HCT116 (cell line): Measurements from ENCODE around the gene C1QA. TPM values are rescaled to one million over a fixed set of nuclear protein-coding genes. Genes with fewer than 3 reads are reported as not detected.

ENCODE experiments used
- ATAC-seq: fragments of 200-7000 bp; cut with Tn5 transposase; 2 replicates; pipeline ENCODE4 v1.9.1; 2020; ENCODE audit warnings: mild to moderate bottlenecking, moderate library complexity
- BruUV-seq: library from RNA; stranded (reverse); fragments of 400-500 nt; replicated peaks from 2 replicates; lab custom pipeline; 2021; lab: Mats Ljungman, UMichigan
- CTCF ChIA-PET: fragments of 300-600 bp; sonication (Branson Sonifier 250); formaldehyde crosslinking; loops from one replicate; lab custom pipeline; 2021; ENCODE audit warnings: antibody characterized with exemption; lab: Charles Lee
- POLR2A ChIA-PET: fragments of 300-600, 350-600 bp; sonication (Branson Sonifier 250); formaldehyde crosslinking; loops from one replicate; lab custom pipeline; 2021; ENCODE audit warnings: antibody characterized with exemption; lab: Charles Lee
- RAD21 ChIA-PET, 2 experiments: fragments of 300-600 bp; sonication (Branson Sonifier 250); formaldehyde crosslinking; loops; one replicate each; lab custom pipeline; 2023; ENCODE audit warnings: low total read pairs in 2 of 2; ENCODE audit not compliant: uncharacterized antibody in 2 of 2, unreplicated experiment in 2 of 2, low non-redundant PET in 1 of 2; lab: Charles Lee
- DNase-seq: peaks from one replicate; pipeline ENCODE4 v3.0.0-alpha.2; 2010; ENCODE audit warnings: low read depth, low spot score
- H2AFZ ChIP-seq: fragments of 200-600 bp; shearing (Covaris generic), sonication (generic); 2 replicates; pipeline ENCODE4 v1.6.1; 2017; ENCODE audit warnings: low read depth, mixed run types, mixed read lengths, antibody characterized with exemption, low read length; ENCODE audit not compliant: poor library complexity, severe bottlenecking
- H3K27ac ChIP-seq: 2 replicates; pipeline ENCODE4 v1.5.1; 2012; ENCODE audit warnings: low read depth, low read length
- H3K27me3 ChIP-seq: fragments of 200-600 bp; sonication (generic); 2 replicates; pipeline ENCODE4 v1.6.1; 2016; ENCODE audit warnings: mixed run types, low read length, mixed read lengths; ENCODE audit not compliant: insufficient read depth
- H3K36me3 ChIP-seq, 2 experiments: fragments of 200-500 bp in 1 of 2; fragments of 200-600 bp in 1 of 2; sonication (Bioruptor generic) in 1 of 2; sonication (generic) in 1 of 2; 2 replicates each; pipeline versions ENCODE4 v1.5.1 to v1.6.1; 2014 to 2016; ENCODE audit warnings: low read length in 2 of 2, inconsistent platforms in 1 of 2, mixed read lengths in 1 of 2, mixed run types in 1 of 2; ENCODE audit not compliant: insufficient read depth in 2 of 2, control insufficient read depth in 1 of 2
- H3K4me1 ChIP-seq, 2 experiments: fragments of 200-600 bp in 1 of 2; sonication (generic) in 1 of 2; 2 replicates each; pipeline versions ENCODE4 v1.5.1 to v1.6.1; 2012 to 2017; ENCODE audit warnings: low read length in 2 of 2, inconsistent platforms in 1 of 2, mild to moderate bottlenecking in 1 of 2, mixed read lengths in 1 of 2, mixed run types in 1 of 2, moderate library complexity in 1 of 2; ENCODE audit not compliant: insufficient read depth in 2 of 2, control insufficient read depth in 1 of 2
- H3K4me2 ChIP-seq: fragments of 200-600 bp; sonication (generic); 2 replicates; pipeline ENCODE4 v1.6.1; 2017; ENCODE audit warnings: mixed run types, low read length, mixed read lengths
- H3K4me3 ChIP-seq, 2 experiments: fragments of 200-600 bp in 1 of 2; sonication (generic) in 1 of 2; replicated peaks in 1 of 2; 2 replicates each; pipeline ENCODE4 v1.5.1; 2011 to 2016; ENCODE audit warnings: low read length in 2 of 2, control low read depth in 1 of 2, low read depth in 1 of 2, mild to moderate bottlenecking in 1 of 2, mixed read lengths in 1 of 2, mixed run types in 1 of 2
- H3K79me2 ChIP-seq: fragments of 200-600 bp; sonication (generic); 2 replicates; pipeline ENCODE4 v1.6.1; 2017; ENCODE audit warnings: mild to moderate bottlenecking, mixed run types, low read length, moderate library complexity, mixed read lengths; ENCODE audit not compliant: insufficient read depth
- H3K9ac ChIP-seq: fragments of 200-600 bp; sonication (generic); 2 replicates; pipeline ENCODE4 v1.6.1; 2016; ENCODE audit warnings: low read length, mixed read lengths
- H3K9me2 ChIP-seq: fragments of 200-600 bp; sonication (generic), shearing (Covaris generic); 2 replicates; pipeline ENCODE4 v1.6.1; 2017; ENCODE audit warnings: mixed run types, mild to moderate bottlenecking, moderate library complexity; ENCODE audit not compliant: insufficient read depth
- H3K9me3 ChIP-seq, 2 experiments: fragments of 200-500 bp in 1 of 2; fragments of 200-600 bp in 1 of 2; sonication (Bioruptor generic) in 1 of 2; sonication (generic) in 1 of 2; 2 replicates each; pipeline ENCODE4 v1.6.1; 2014 to 2017; ENCODE audit warnings: low read length in 2 of 2, mixed read lengths in 2 of 2, inconsistent platforms in 1 of 2, low read depth in 1 of 2, mild to moderate bottlenecking in 1 of 2, mixed run types in 1 of 2, moderate library complexity in 1 of 2; ENCODE audit not compliant: control insufficient read depth in 1 of 2, insufficient read depth in 1 of 2
- H4K20me1 ChIP-seq: fragments of 200-600 bp; sonication (generic), shearing (Covaris generic); 2 replicates; pipeline ENCODE4 v1.6.1; 2017; ENCODE audit warnings: mixed run types, mild to moderate bottlenecking, moderate library complexity; ENCODE audit not compliant: insufficient read depth
- CBX3 ChIP-seq: IDR thresholded peaks from 2 replicates; pipeline ENCODE4 v1.6.1; 2012; ENCODE audit warnings: low read depth
- CTCF ChIP-seq, 3 experiments: fragments of 200-600 bp in 1 of 3; sonication (generic) in 1 of 3; IDR thresholded peaks in 2 of 3; conservative IDR thresholded peaks in 1 of 3; 2 replicates each; pipeline ENCODE4 v1.5.1; 2012 to 2017; ENCODE audit warnings: low read depth in 2 of 3, low read length in 2 of 3, antibody characterized with exemption in 1 of 3, borderline replicate concordance in 1 of 3, control low read depth in 1 of 3, mild to moderate bottlenecking in 1 of 3, mixed read lengths in 1 of 3, mixed run types in 1 of 3, moderate library complexity in 1 of 3; ENCODE audit not compliant: insufficient read depth in 1 of 3
- EGR1 ChIP-seq: IDR thresholded peaks from 2 replicates; pipeline ENCODE4 v1.6.1; 2012; ENCODE audit warnings: low read depth
- ELF1 ChIP-seq: IDR thresholded peaks from 2 replicates; pipeline ENCODE4 v1.6.1; 2012; ENCODE audit warnings: low read depth, borderline replicate concordance
- EZH2 ChIP-seq: fragments of 200-600 bp; sonication (generic); IDR thresholded peaks from 2 replicates; pipeline ENCODE4 v1.6.1; 2017; ENCODE audit warnings: antibody characterized with exemption, mixed run types
- EZH2phosphoT487 ChIP-seq: fragments of 200-600 bp; IDR thresholded peaks from 2 replicates; pipeline ENCODE4 v1.6.1; 2018; ENCODE audit warnings: antibody characterized with exemption, borderline replicate concordance
- FOSL1 ChIP-seq: IDR thresholded peaks from 2 replicates; pipeline ENCODE4 v1.6.1; 2012; ENCODE audit warnings: low read depth
- JUND ChIP-seq: IDR thresholded peaks from 2 replicates; pipeline ENCODE4 v1.6.1; 2012
- POLR2A ChIP-seq: IDR thresholded peaks from 2 replicates; pipeline ENCODE4 v1.7.0; 2011; ENCODE audit warnings: borderline replicate concordance; ENCODE audit not compliant: insufficient read depth, insufficient read length; ENCODE audit errors: extremely low read depth
- POLR2AphosphoS5 ChIP-seq: IDR thresholded peaks from 2 replicates; pipeline ENCODE4 v1.6.1; 2011; ENCODE audit warnings: mild to moderate bottlenecking, low read depth, low read length, moderate library complexity
- RAD21 ChIP-seq: IDR thresholded peaks from 2 replicates; pipeline ENCODE4 v1.6.1; 2012; ENCODE audit warnings: low read depth, mild to moderate bottlenecking
- SIN3A ChIP-seq: IDR thresholded peaks from 2 replicates; pipeline ENCODE4 v1.6.1; 2012; ENCODE audit warnings: low read depth
- SRF ChIP-seq: IDR thresholded peaks from 2 replicates; pipeline ENCODE4 v1.6.1; 2012; ENCODE audit warnings: low read depth
- ZBTB33 ChIP-seq: IDR thresholded peaks from 2 replicates; pipeline ENCODE4 v1.6.1; 2011; ENCODE audit warnings: mild to moderate bottlenecking, low read length, moderate library complexity; ENCODE audit not compliant: insufficient replicate concordance; ENCODE audit errors: extremely low read depth
- ZFX ChIP-seq: fragments of 450-650 bp; IDR thresholded peaks from 2 replicates; pipeline ENCODE4 v1.6.1; 2017
- ZNF274 ChIP-seq: fragments of 200-500 bp; sonication (Bioruptor generic); IDR thresholded peaks from 2 replicates; pipeline ENCODE4 v1.6.1; 2014; ENCODE audit warnings: mild to moderate bottlenecking, low read depth, low read length, inconsistent platforms
- intact Hi-C: fragments of 100-400 bp; cut with micrococcal nuclease; formaldehyde crosslinking; loops from 2 replicates; pipeline ENCODE4 v1.10.0; 2022
- total RNA-seq: library from RNA; stranded (reverse); gene quantifications from one replicate; pipeline ENCODE4 v1.2.1, GENCODE V29; 2021; ENCODE audit not compliant: unreplicated experiment
- TF ChIP-seq, protein P1 (sequence below): IDR thresholded peaks from 2 replicates; pipeline ENCODE4 v1.6.1; 2012

C1QA gene
- total RNA-seq, 1 experiment from 2014 or later = 0.91 TPM

DNA sequence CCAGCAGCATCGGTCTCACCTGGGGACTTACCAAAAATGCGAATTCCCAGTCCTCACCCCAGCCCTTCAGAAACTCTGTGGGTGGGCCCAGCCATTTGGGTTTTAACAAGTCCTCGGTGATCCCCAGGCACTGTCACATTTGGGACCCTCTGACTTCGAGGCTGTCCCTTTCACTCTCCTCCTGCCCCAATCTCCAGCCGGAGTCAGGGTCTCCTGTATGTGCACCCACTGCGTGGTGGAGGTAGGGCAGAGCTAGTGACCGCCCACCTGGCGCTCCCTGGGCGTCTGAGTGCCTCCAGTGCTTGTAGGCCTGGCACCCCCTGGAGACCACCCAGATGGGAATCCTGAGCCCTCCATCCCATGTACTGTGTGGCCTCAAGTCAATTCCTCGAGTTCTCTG is 42.0 kb upstream of the C1QA start:
- TF ChIP-seq RAD21 = no peak
- no peak for TF ChIP-seq ZNF274
- no peak for TF ChIP-seq POLR2AphosphoS5
- no peak for TF ChIP-seq SIN3A
- no peak for TF ChIP-seq EGR1
- no peak for TF ChIP-seq JUND
- TF ChIP-seq, protein P1, sequence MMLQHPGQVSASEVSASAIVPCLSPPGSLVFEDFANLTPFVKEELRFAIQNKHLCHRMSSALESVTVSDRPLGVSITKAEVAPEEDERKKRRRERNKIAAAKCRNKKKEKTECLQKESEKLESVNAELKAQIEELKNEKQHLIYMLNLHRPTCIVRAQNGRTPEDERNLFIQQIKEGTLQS = no peak
- no peak for TF ChIP-seq ELF1
- no peak for TF ChIP-seq SRF
- no peak for TF ChIP-seq CTCF (IDR thresholded peaks at IDR 0.05 in 2 of 3, conservative IDR thresholded peaks at IDR 0.05 in 1 of 3; ENCODE audit: borderline replicate concordance in 1 of 3, insufficient read depth in 1 of 3, low read depth in 2 of 3, low read length in 2 of 3)
- TF ChIP-seq ZBTB33 = no peak
- no peak for TF ChIP-seq EZH2phosphoT487
- no peak for TF ChIP-seq FOSL1
- no peak for TF ChIP-seq POLR2A
- TF ChIP-seq EZH2 = no peak
- no peak for TF ChIP-seq CBX3
- TF ChIP-seq ZFX = no peak
- TF ChIP-seq, all 23 proteins: peak for 0
- no peaks in the 10 kb centered on the region for H3K27me3 ChIP-seq

More for the DNA sequence above, 42.0 kb upstream of the C1QA start:
- no peaks in the 10 kb centered on the region for H4K20me1 ChIP-seq
- peaks cover 7 to 13% of the 10 kb centered on the region in 2 experiments for H3K4me1 ChIP-seq
- CTCF ChIA-PET = no interaction called here
- H3K9me3 ChIP-seq = no peaks in the 10 kb centered on the region
- H3K79me2 ChIP-seq = no peaks in the 10 kb centered on the region
- H3K27ac ChIP-seq = no peak overlapping the region
- intact Hi-C loops = no loop called here
- H3K9ac ChIP-seq = no peak overlapping the region
- no peak overlapping the region for H3K4me2 ChIP-seq
- no peaks in the 10 kb centered on the region for H3K9me2 ChIP-seq
- BruUV-seq = no TSS peak
- H2AFZ ChIP-seq = no peak overlapping the region
- no peak for DNase-seq
- H3K36me3 ChIP-seq = no peaks in the 10 kb centered on the region
- RAD21 ChIA-PET = no interaction called here
- no peak overlapping the region for H3K4me3 ChIP-seq
- ATAC-seq = no peak
- POLR2A ChIA-PET = no interaction called here
